Stromal cell of bone marrow (primary cell): ENCODE data around the gene STAB2.

ENCODE experiments used
- DNase-seq: peaks from one replicate; pipeline ENCODE4 v3.0.0-alpha.2; 2012; ENCODE audit warnings: low read depth

Gene STAB2

DNA sequence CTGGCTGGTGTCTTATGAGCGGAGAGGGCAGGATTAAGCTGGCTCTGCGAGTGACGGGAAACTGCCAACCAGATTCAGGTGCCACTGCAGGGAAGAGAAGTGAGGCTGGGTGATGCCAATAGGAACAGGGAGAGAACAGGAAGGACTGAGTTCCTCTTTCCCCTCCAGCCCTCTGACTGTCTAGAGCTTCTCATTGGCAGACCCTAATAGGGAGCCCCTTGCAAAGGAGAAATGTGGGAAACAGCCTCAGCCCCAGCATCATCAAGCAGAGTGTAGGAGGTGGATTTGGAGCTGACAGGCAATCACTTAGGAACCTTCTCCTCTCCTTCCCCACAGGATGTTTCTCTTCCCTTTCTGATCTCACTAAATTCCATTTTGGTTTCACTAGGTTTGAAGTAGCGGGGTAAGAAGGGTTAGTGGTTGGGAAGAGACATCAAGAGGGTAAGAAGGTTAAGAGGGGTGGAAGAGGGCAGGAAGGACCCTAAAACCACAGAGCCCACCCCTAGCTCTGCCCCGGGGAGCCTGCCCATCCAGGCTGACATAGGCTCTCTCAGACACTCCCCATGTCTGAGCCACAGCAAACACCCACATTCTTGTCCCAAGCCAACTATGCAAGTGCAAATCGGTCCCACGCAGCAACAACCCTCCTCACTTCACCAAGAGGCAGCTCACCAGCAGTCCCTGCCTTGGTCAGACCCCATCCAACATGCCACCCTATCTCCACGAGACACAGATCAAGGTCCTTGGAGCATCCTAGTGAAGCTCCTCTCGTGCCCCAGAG is 111.1 kb downstream of the STAB2 start:
- no peak for DNase-seq

DNA sequence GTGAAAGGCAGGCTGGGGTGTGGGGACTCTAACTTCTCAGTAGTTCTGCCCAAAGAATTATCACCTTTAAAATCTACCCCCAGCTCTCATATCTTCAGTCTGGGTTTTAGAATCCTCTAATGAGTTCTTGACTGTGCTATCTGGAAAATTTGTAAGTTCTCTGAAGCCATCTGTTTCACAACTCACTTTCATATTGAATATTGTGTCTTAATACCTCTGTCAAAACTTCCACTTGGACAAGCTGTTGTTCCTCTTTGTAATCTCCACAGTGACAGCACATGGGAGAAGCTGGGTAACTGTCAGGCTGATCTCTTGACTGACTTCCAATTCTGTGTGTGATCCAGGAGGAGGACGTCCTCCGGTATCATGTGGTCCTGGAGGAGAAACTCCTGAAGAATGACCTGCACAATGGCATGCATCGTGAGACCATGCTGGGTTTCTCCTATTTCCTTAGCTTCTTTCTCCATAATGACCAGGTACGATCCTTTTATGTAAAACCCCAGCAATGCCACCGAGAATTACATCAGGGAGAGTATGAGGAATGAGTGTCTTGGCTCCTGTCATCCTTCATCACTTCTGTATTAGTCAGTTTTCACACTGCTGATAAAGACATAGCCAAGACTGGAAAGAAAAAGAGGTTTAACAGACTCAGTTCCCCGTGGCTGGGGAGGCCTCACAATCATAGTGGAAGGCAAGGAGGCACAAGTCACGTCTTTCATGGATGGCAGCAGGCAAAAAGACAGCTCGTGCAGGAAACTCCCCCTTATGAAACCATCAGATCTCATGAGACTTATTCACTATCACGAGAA is 111.9 kb downstream of the STAB2 start:
- DNase-seq, result no peak

DNA sequence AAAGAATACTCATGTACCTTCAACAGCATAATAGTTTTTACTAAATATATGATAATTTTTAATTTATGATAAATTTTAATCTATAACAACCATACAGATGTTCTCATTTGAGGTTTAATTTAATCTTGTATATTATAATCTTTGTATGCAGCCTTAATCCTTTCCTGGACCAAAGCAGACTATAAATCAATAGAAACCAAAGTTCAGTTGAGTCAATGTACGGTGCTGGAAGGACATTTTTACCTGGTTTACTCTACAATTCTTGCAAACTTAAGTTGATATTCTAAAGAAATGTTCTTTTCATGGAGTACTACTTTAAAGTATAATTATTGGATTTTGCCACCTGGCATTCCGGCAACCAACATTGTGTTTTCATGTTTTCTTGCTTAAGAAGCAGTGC is 118.0 kb downstream of the STAB2 start:
- DNase-seq, result no peak

DNA sequence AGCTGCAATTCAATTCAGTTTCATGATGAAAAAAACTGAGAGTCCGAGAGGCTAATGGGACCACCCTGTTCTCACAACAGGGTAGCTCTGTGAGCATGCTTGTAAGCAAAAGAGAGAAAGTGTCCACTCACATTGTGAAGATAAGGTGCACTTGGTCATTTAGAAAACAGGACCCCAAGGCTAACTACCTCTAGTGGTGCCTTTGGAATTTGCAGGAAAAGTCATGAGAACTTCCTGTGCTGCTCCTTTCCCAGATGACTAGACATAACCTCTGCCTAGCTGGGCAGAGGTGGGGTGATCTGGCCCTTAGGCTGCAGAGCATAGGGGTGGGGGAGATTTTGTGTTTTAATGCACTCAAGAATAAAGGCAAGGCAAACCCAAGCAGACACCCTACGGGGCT is 118.9 kb downstream of the STAB2 start:
- no peak for DNase-seq

DNA sequence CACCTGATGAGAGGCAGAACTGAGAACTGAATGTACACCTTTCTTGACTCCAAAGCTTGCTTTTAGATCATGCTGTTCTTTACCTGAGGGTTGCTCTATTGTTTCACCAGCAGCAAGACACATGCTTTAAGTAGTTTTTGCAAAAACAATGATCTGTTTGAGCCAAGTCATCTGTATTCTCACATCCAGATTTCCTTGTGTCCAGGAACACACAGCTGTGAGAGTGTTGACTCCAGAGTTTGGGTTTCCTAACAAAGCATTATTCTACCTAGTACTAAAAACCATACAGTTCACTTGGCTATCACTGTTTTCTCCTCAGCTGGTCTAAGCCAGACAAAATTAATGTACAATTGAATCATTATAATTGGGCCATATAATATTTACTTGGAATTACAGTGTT is 120.4 kb downstream of the STAB2 start:
- no peak for DNase-seq

DNA sequence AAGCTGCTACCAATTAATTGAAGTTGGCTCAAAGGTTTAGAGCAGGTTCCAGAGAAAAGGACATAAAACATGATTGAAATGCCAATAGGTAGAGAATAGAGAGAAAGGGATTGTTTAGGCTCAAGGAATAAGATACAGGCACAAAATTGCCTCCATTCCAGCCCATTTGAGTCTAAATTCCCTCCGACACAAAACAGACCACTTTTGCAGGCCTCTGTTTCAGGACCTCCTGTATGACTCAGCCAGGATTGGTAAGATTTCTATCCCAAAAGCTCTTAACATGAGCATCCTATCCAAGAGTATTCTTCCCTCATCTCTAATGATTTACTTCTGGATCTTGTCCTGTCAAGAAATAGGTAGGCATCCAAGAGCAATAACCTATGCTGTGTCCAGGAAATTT is 123.5 kb downstream of the STAB2 start:
- DNase-seq, result no peak

DNA sequence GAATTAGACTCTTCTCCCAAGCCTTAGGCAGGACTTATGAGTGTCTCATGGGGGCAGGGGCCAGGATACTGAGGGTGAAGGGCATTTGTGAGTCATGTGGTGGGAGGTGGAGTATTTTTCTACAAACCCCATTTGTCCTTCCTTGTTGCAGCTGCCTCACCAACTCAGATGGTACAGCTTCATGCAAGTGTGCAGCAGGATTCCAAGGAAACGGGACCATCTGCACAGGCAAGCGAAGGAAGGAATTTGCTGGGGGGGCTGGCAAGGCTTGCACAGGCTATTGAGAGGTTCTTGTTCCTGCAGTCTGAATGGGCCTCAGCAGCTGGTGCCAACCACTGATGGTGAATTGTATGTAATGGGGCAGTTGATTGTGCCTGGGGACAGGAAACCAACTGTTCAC is 125.1 kb downstream of the STAB2 start:
- no peak for DNase-seq

DNA sequence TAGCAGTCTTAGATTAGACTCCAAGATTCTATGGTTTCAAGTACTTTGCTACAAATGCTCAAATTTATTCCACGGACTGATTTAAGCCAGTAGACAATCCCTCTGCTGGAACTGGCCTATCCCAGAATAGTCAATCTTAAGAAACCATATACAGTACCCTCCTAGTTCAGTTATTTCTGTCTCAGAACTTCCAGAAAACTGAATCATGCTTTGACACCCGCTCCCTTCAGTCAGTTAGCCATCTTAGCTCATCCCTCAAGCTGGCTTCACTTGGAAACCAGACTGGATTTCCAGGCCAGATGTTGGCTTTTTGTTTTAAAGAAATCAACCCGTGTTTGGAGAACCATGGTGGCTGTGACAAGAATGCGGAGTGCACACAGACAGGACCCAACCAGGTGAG is 128.4 kb downstream of the STAB2 start:
- DNase-seq, result no peak

DNA sequence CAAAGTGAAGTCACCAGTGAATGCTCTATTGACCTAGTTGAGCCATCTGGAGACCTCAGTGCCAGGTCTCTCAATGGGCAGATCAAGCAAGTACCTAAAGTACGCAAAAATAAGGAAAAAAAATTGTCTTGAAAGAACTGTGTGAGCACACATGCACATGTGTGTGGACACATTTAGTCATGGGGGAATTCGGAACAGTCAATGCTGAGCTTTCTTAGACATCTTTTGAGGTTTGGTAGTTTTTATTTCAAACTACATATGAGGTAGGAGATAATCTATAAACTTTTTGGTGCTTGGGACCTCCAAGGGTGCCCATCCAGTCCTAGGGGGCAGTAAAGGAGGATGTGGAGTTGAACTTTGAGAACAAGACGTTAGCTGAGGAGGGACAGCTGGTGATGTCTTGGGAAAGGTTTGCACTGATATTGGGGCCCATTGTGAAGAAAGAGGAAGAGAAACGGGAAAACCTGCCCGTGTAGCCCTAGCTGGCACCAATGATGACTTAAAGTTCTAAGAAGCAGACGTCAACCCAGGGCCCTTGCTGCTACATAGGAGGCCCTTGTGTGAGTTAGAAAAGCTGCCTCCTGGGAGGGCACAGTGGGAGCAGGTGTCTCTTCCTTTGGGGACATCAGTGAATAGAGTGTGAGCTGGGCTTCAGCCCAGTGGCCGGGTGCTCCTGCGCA is 129.6 kb downstream of the STAB2 start:
- no peak for DNase-seq

DNA sequence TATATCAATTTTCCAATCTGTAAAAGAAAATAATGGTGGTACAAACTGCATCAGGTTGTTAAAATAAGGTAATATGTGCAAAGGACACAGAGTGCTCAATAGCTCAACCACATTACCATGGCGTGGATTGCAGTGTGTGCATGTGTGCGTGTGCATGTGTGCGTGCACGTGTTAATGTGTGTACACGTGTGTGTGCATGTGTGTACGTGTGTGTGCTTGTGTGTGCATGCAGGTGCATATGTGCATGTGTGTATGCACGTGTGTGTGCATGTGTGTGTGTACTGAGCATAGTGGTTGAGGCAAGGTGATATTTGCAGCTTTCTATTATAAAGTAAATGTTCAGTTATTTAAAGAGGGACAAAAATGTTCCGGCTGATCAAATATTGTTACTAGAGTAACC is 138.3 kb downstream of the STAB2 start:
- DNase-seq, result no peak

DNA sequence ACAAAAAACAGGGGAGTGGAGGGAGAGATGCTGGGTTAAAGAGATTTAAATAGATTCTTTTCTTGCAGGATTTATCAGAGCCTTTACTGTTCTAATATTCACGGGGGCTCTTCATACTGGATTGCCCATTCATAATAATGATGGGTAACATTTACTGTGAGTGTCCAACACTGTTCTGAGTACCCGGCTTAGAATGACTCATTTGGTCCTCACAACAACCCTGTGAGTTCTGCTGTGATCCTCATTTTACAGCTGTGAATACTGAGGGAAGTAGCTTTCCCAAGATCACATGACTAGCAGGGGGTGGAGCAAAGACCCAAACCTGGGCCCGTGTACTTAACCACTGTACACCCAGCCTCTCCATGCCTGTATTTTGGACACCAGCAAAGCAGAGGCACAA is 140.6 kb downstream of the STAB2 start:
- DNase-seq, result no peak

DNA sequence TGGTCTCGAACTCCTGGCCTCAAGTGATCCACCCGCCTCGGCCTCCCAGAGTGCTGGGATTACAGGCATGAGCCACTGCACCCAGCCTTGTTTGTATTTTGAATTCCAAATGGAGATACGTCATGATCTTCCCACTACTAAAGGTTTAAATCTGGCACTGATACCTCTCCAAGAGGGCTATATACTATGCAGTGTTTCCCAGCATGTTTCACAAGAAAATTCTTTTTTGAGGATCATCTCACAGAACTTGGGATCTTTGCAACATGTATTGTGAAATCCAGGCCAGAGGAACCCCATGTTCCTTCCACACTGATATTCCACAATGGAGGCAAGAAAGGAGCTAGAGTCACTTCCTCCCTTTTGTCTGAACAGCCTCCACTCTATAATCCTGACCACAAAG is 141.2 kb downstream of the STAB2 start:
- DNase-seq, result no peak

DNA sequence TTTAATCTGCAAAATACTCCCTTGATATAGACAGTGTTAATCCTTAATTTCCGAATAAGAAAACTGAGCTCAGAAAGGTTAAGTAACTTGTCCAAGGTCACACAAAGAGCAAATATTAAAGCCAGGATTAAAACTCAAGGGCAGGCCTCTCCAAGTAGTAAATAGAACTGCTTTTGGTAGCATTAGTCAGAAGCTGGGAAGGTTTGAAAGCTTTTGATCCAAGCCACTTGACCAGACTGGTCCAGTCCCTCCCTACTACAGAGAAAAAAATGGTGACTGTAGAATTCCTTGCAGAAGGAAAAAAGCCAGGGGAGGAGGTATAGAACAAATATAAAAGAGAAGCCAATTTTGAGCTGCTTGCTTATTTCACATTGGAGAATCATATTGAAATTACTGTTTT is 142.4 kb downstream of the STAB2 start:
- DNase-seq, result no peak

DNA sequence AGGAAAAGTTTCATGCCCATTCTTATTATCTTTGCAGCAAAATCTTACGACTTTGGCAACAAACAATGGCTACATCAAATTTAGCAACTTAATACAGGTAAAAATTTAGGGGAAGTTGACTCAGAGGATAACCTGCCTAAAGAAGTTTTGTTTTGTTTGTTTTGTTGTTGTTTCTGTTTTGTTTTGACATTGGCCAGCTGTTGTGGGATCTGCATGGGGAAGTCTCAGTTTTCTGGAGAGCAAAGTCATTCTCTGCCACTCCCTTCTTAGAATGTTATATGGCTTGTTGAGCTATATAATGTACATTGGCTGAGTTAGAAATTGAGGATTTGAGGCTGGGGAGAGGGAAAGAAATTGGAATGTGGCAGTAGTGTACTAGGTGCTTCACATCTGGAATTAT is 144.5 kb downstream of the STAB2 start:
- no peak for DNase-seq

DNA sequence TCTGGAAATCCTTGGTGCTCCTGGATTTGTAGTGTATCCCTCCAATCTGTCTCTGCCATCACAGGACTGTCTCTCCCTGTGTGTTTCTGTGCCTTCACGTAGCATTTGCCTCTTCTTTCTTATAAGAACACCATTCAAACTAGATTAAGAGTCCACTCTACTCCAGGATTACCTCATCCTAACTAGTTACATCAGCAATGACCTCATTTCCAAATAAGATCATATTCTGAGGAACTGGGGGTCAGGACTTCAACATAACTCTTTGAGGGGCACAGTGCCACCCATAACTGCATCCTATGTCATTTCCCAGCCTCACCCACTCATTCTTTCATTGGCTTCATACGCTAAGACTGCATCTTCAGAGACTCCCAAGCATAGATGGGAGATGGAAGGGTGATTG is 147.8 kb downstream of the STAB2 start:
- no peak for DNase-seq

DNA sequence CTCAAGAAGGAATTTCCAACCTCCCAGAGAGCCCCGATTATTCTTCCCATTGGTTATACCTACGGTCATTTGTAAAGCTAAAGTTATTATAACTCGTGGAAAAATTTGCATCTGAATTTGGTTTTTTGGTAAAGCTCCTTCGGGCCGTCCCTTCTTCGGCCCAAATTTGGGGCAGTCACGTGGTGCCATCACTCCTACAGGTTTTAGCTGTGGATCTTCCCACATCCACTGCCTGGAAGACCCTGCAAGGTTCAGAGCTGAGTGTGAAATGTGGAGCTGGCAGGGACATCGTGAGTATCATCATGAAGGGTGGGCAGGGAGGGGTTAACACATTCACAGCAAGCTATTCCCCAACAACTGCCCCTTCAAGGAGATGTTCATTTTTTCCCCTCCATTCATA is 148.2 kb downstream of the STAB2 start:
- no peak for DNase-seq

DNA sequence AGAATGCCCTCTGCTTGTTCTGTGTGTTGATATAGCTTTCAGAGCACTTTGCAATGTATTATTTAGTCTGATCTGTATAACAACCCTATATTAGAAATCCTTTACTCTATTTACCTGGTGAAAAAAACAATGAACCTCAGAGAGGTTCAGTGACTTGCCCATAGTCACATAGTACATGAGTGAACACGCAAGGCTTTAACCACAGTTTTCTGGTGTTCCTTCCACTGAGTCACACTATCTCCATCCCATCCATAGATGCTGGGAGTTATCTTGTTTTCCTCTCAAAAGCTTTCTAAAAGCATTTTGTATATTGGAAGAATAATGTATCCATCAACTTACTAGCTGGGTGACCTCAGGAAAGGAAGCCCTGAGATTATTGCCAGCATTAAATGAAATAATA is 149.5 kb downstream of the STAB2 start:
- DNase-seq, result no peak

DNA sequence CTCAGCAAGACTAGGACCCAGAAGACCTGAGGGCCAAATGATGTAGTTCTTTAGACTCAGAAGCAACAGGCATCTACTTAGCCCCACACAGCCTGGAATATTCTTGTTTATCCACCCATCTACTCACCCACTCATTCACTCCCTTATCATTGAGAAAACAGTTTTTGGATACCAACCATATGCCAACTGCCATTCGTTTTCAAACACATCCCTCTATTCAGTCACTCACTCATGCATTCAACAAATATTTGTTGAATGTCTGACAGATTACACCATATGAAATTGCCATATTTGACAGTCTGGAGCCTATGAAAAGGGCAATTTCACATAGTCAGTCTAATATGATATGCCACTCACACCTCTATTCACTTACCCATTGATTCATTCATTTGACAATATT is 150.8 kb downstream of the STAB2 start:
- no peak for DNase-seq

DNA sequence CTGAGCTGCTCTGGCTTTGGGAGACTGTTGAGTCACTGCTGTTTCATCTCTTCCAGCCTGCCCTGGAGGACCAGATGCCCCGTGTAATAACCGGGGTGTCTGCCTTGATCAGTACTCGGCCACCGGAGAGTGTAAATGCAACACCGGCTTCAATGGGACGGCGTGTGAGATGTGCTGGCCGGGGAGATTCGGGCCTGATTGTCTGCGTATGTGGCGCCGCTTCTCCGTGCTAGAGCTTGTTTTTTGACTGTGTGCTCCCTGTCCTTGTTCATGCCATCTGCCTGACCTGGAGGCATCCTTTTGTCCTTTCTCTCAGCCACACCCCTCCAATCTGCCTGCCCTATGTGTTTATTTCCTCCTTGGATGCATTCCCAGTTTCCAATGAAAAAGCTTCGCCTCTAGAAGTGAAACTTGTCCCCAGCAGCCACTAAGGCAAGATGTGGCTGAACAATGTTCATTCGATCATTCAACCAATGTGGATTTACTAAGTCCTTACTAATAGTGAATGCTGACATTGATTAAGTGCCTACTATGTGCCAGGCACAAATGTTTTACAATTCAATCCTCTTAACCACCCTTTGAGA is 155.4 kb downstream of the STAB2 start:
- DNase-seq, result no peak

DNA sequence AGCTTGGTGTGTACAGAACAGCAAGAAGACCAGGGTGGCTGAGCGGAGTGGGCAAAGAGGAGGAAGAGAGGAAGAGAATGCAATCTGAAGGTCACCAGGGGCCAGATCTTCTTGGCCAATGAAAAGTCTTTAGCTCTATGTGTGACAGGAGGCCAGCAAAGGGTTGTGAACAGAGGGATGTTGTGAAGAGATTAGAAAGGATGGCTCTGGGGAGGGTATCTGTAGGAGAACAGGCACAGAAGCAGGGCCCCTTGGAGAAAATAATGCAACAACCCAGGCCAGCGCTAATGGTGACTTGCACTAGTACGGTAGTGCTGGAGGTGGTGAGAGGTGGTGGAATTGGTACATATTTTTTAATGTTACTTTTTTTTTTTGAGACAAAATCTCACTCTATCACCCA is 156.7 kb downstream of the STAB2 start:
- no peak for DNase-seq

DNA sequence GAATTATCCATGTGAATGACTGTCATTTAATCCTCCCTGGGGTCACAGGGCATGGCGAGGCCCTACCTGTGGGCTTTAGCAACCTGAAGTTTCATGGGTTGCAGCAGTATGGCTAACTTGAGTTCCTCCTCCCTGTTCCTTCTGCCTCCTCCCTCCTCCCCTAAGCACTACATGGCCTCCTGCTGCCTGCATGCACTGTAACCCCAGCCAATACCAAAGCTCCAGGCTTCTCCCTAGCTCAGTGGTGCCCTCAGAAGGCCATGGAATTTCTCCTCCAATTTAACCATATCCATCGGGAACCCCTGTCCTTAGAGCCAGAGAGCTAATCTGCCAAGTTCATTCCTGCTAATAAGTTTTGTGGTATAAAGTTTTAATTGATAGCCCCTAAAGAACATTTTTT is 158.9 kb downstream of the STAB2 start:
- DNase-seq, result no peak

DNA sequence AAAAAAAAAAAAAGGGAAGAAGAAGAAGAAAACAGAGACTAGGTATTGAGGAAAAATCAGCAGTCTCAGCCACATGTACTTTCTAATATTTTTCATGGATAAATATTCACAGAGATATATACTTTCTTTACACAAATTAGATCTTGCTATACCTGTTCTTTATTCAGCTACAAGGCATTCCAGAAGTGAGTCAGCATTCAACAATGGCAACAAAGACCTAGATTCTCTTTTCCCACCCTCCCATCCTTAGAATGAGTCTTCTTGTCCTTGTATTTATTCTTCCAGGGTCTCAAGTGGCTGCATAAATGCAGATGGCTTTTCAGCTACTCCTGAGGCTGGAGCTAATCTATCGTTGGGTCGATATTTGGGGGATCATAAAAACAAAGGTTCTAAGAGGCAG is 160.9 kb downstream of the STAB2 start:
- no peak for DNase-seq

DNA sequence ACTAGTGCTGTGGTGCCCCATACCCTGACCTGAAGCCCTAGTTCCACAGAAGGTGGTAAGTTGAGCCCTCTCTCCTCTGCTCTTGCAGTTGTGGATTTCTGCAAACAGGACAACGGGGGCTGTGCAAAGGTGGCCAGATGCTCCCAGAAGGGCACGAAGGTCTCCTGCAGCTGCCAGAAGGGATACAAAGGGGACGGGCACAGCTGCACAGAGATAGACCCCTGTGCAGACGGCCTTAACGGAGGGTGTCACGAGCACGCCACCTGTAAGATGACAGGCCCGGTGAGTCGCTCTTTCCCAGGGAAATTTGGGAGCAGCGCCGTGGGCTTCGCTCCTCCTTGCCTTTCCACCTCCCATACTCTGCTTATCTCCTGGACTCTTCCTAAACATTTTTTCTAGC is 161.8 kb downstream of the STAB2 start:
- DNase-seq, result no peak
